HG03060 (cell line): ENCODE results near the gene SCYL3.
A peak's percentile ranks its signal among the peaks of the same experiment; 100 is the strongest.
"Not testable (repeated sequence)": the region's sequence is repeated elsewhere in the genome, so short reads cannot be mapped to it uniquely, and the experiment has no call there.

Experiments used
- ATAC-seq: cut with Tn5 transposase; IDR thresholded peaks from one replicate; pipeline ENCODE4 v1.9.1; 2021; ENCODE audit warnings: low read depth, moderate number of reproducible peaks; ENCODE audit not compliant: unreplicated experiment

Gene SCYL3

GRCh38 chr1:169873582-169874199 lies 20.0 kb downstream of the SCYL3 start:
- no peak for ATAC-seq

- ATAC-seq = no peak
Measured at GRCh38 chr1:169872906-169873305, 20.8 kb downstream of the SCYL3 start.

GRCh38 chr1:169871988-169872387 lies 21.7 kb downstream of the SCYL3 start:
- ATAC-seq = not testable (repeated sequence)

GRCh38 chr1:169869426-169869825 lies 24.3 kb downstream of the SCYL3 start:
- no peak for ATAC-seq

GRCh38 chr1:169868978-169869377 lies 24.7 kb downstream of the SCYL3 start:
- ATAC-seq = no peak

GRCh38 chr1:169867012-169867675 lies 26.6 kb downstream of the SCYL3 start:
- ATAC-seq = no peak

GRCh38 chr1:169866577-169866976 lies 27.1 kb downstream of the SCYL3 start:
- no peak for ATAC-seq

GRCh38 chr1:169864531-169864930 lies 29.2 kb downstream of the SCYL3 start:
- ATAC-seq = not testable (repeated sequence)

- ATAC-seq = no peak
Measured at GRCh38 chr1:169860750-169861149, 32.9 kb downstream of the SCYL3 start.

- peak; percentile 39 for ATAC-seq
Measured at GRCh38 chr1:169860187-169860586, 33.5 kb downstream of the SCYL3 start.

GRCh38 chr1:169859001-169859400 lies 34.7 kb downstream of the SCYL3 start:
- ATAC-seq = no peak

GRCh38 chr1:169858467-169858866 lies 35.2 kb downstream of the SCYL3 start:
- ATAC-seq = no peak

GRCh38 chr1:169853341-169853740 lies 40.4 kb downstream of the SCYL3 start:
- no peak for ATAC-seq

GRCh38 chr1:169849346-169850022 lies 44.2 kb downstream of the SCYL3 start:
- no peak for ATAC-seq

GRCh38 chr1:169848456-169848855 lies 45.2 kb downstream of the SCYL3 start:
- ATAC-seq = no peak

- ATAC-seq = no peak
Measured at GRCh38 chr1:169844941-169845608, 48.6 kb downstream of the SCYL3 start.

- no peak for ATAC-seq
Measured at GRCh38 chr1:169838942-169839341, 54.8 kb downstream of the SCYL3 start.

- no peak for ATAC-seq
Measured at GRCh38 chr1:169836198-169836597, 57.5 kb downstream of the SCYL3 start.

GRCh38 chr1:169835647-169836046 lies 58.0 kb downstream of the SCYL3 start:
- ATAC-seq = no peak

GRCh38 chr1:169834869-169835268 lies 58.8 kb downstream of the SCYL3 start:
- no peak for ATAC-seq

- no peak for ATAC-seq
Measured at GRCh38 chr1:169833179-169833901, 60.4 kb downstream of the SCYL3 start.
